Vagina (tissue), 2 donors: ENCODE data around the gene IFI35.
A peak's percentile ranks its signal among the peaks of the same experiment; 100 is the strongest.

Source experiments
- POLR2A ChIP-seq, 2 donors: fragments of 450-650 bp; IDR thresholded peaks; one replicate each; pipeline ENCODE4 v1.6.1; 2017; ENCODE audit warnings: antibody characterized with exemption in 2 of 2, mild to moderate bottlenecking in 2 of 2, moderate library complexity in 2 of 2
- POLR2AphosphoS5 ChIP-seq, 2 donors: sonication (generic); formaldehyde crosslinking; IDR thresholded peaks; one replicate each; pipeline ENCODE4 v1.9.0; 2017; ENCODE audit warnings: antibody characterized with exemption in 2 of 2, mild to moderate bottlenecking in 2 of 2, low read depth in 1 of 2; ENCODE audit not compliant: insufficient read depth in 1 of 2
- TF ChIP-seq, protein P1 (sequence below), 3 experiments: fragments of 450-650 bp in 2 of 3; fragments of 200-600 bp in 1 of 3; sonication (generic) in 1 of 3; IDR thresholded peaks; one replicate each; pipeline ENCODE4 v1.5.1; 2017 to 2019; ENCODE audit warnings: antibody characterized with exemption in 3 of 3, mild to moderate bottlenecking in 2 of 3, moderate library complexity in 2 of 3

DNA sequence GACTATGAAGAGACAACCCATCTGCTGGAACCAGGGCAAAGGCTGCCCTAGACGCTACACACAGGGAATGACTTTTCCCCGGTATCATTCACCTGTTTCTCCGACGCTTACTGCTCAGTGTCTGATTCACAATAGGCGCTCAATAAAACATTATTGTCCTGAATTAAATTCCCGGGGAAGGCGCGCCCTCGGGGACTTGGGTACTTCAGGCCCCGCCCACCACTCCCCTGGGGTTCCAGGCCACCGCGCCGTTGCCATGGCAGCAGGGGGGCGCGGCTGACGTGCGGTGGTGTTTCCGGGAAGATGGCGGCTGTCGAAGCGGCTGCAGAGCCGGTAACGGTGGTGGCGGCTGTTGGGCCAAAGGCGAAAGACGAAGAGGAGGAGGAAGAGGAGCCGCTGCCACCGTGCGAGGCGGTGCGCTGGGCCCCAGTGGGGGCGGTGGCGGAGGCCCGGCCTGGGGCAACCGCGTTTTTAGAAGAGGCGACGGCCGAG is 26.3 kb upstream of the IFI35 start, which contains the start of gene RUNDC1:
- peak; percentile 66 to 77 for TF ChIP-seq POLR2AphosphoS5 (IDR thresholded peaks at IDR 0.05; ENCODE audit: insufficient read depth in 1 of 2, low read depth in 1 of 2)
- TF ChIP-seq, protein P1, sequence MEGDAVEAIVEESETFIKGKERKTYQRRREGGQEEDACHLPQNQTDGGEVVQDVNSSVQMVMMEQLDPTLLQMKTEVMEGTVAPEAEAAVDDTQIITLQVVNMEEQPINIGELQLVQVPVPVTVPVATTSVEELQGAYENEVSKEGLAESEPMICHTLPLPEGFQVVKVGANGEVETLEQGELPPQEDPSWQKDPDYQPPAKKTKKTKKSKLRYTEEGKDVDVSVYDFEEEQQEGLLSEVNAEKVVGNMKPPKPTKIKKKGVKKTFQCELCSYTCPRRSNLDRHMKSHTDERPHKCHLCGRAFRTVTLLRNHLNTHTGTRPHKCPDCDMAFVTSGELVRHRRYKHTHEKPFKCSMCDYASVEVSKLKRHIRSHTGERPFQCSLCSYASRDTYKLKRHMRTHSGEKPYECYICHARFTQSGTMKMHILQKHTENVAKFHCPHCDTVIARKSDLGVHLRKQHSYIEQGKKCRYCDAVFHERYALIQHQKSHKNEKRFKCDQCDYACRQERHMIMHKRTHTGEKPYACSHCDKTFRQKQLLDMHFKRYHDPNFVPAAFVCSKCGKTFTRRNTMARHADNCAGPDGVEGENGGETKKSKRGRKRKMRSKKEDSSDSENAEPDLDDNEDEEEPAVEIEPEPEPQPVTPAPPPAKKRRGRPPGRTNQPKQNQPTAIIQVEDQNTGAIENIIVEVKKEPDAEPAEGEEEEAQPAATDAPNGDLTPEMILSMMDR (IDR thresholded peaks at IDR 0.05) = no peak
- TF ChIP-seq POLR2A (IDR thresholded peaks at IDR 0.05) = no peak
